IPS-18a (cell line): ENCODE results near the gene MEF2B.

Experiments
- H3K27ac ChIP-seq: one replicate; pipeline ENCODE4 v1.5.1; 2013; ENCODE audit warnings: low read length
- H3K27me3 ChIP-seq: one replicate; pipeline ENCODE4 v1.6.1; 2013; ENCODE audit warnings: mild to moderate bottlenecking, low read length; ENCODE audit not compliant: control insufficient read depth, insufficient read depth
- H3K36me3 ChIP-seq: one replicate; pipeline ENCODE4 v1.6.1; 2013; ENCODE audit warnings: low read depth, low read length; ENCODE audit not compliant: control insufficient read depth
- H3K4me1 ChIP-seq: one replicate; pipeline ENCODE4 v1.6.1; 2013; ENCODE audit warnings: low read depth, low read length; ENCODE audit not compliant: control insufficient read depth
- H3K4me3 ChIP-seq: one replicate; pipeline ENCODE4 v1.5.1; 2013; ENCODE audit warnings: low read length
- H3K9ac ChIP-seq: one replicate; pipeline ENCODE4 v1.6.1; 2013; ENCODE audit warnings: mild to moderate bottlenecking, low read length, moderate library complexity
- H3K9me3 ChIP-seq: one replicate; pipeline ENCODE4 v1.6.1; 2013; ENCODE audit warnings: low read depth, low read length; ENCODE audit not compliant: control insufficient read depth

MEF2B gene

DNA sequence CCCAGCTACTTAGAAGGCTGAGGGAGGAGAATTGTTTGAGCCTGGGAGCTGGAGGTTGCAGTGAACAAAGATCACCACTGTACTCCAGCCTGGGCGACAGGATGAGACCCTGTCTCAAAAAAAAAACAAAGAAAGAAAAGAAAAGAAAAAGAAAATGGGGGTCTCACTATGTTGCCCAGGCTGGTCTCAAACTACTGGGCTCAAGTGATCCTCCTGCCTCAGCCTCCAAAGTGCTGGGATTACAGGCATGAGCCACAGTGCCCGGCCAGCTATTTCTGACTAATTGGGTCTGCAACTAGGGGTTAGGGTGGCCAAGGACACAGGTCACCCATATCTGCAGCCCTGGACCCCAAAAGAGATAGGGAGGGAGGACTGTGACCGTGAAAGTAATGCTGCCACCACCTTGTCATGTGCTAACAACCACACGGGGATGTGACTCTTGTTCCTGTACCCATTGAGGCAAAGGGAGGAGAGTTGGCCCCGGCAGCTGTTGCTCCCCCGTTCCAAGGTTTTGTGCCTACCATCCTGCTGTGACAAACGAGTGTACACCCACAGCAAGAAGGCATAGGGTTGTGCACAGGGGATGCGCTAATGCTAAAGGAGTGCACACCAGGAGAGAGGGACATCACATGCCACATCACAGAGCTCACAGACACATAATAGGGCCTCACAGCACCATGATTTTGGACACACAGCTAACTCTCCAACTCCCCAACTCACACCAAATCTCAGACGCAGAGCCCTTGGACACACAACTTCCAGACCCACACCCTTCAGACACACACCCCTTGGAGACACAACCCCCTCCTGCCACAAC, 619 bp downstream of the MEF2B start:
- H3K9me3 ChIP-seq: no peaks in the 10 kb centered on the region
- H3K36me3 ChIP-seq: no peaks in the 10 kb centered on the region
- no peaks in the 10 kb centered on the region for H3K4me1 ChIP-seq
- H3K9ac ChIP-seq: no peak overlapping the region
- no peak overlapping the region for H3K27ac ChIP-seq
- H3K4me3 ChIP-seq: no peak overlapping the region
- peaks cover 38% of the 10 kb centered on the region for H3K27me3 ChIP-seq

DNA sequence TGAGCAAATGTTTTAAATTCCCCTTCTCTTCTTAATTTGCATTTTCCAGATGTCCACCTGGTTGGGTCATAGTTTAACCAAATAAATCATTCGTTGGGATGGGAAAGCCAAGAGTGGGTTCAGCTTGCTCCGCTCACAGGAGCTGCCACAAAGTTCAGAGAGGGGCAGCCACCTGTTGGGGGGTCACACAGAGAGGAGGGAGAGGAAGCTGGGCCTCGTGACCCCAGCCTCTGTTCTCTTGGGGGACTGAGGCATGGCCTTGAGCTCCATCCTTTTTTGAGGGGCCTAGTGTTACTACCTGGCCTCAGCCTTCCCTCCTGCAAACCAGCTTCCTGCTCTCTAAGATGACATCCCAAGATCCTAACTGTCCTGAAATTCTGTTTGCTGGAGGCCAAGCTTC, 2.5 kb downstream of the MEF2B start:
- H3K4me1 ChIP-seq: no peaks in the 10 kb centered on the region
- no peaks in the 10 kb centered on the region for H3K9me3 ChIP-seq
- no peak overlapping the region for H3K4me3 ChIP-seq
- no peaks in the 10 kb centered on the region for H3K36me3 ChIP-seq
- H3K9ac ChIP-seq: no peak overlapping the region
- H3K27me3 ChIP-seq: peaks cover 38% of the 10 kb centered on the region
- H3K27ac ChIP-seq: no peak overlapping the region

DNA sequence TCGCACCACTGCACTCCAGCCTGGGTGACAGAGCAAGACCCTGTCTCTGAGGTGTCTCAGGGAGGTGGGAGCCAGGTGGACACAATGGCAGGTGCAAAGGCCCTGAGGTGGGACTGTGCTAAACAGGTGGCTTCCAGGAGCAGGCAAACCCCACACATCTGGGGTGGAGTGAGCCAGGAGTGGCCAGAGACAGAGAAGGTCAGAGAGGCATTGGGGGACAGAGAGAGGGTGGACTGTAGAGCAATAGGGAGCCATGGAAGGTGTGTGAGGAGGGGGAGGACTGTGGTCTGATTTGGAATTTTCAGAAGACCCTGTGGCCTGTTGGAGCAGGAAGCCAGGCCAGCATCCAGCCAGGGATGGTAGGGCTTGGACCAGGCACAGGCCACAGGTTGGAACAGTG, 4.7 kb downstream of the MEF2B start:
- H3K27me3 ChIP-seq: peaks cover 24% of the 10 kb centered on the region

DNA sequence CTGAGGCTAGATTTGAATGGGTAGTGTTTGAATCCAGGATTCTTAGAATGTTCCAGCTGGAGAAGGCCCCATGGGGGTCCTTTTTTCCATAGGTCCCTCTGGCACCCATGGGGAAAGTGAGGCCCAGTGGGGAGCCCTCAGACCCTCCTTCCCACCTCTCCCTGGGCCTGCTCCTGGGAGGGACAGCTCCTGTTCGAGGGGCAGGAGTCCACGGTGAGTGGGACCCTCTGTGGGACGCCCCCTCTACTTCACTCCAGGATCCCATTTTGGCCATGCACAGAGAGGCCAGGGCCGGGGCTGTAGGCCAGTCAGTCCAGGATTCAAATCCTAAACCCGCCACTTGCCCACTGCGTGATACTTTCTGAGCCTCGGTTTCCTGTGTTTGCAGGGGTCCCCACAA, 7.6 kb downstream of the MEF2B start:
- H3K27me3 ChIP-seq: no peaks in the 10 kb centered on the region
- H3K4me3 ChIP-seq: no peak overlapping the region
- H3K4me1 ChIP-seq: no peaks in the 10 kb centered on the region
- H3K9ac ChIP-seq: no peak overlapping the region
- H3K9me3 ChIP-seq: no peaks in the 10 kb centered on the region
- H3K36me3 ChIP-seq: no peaks in the 10 kb centered on the region
- H3K27ac ChIP-seq: no peak overlapping the region

More for the DNA sequence above, 4.7 kb downstream of the MEF2B start:
- no peak overlapping the region for H3K4me3 ChIP-seq
- H3K9ac ChIP-seq: no peak overlapping the region
- H3K27ac ChIP-seq: no peak overlapping the region
- H3K4me1 ChIP-seq: no peaks in the 10 kb centered on the region
- H3K36me3 ChIP-seq: no peaks in the 10 kb centered on the region
- H3K9me3 ChIP-seq: no peaks in the 10 kb centered on the region

DNA sequence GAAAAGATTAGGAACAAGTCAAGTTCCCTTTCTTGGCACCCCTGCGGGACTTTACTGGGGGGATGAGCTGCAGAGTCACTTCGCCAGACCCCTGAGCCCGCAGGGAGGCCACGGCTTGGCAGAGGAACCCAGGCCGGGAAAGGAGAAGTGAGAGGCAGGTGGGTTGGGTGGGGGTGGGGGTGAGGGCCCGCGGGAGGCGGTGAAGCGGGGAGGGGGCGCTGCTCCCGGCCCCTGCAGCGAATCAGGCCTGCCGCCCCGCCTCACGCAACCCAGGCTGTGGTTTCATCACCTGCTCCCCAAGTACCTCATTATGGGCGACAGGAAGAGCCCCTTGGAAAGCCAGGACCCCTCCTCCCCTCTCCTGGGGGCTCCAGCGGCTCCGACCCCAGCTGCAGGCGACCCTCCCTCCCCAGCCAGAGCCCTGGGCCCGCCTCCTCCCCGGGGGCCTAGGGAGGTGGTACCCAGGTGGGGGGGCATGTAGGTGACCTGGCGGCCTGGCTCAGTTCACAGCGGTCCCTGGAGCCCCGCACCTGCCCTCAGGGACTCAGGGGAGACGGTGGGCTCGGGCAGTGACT, 9.5 kb downstream of the MEF2B start:
- Histone ChIP-seq H3K9ac (no peak overlapping the region), H3K4me3 (no peak overlapping the region), H3K27ac (no peak overlapping the region), H3K9me3 (no peaks in the 10 kb centered on the region), H3K4me1 (no peaks in the 10 kb centered on the region), H3K36me3 (no peaks in the 10 kb centered on the region), H3K27me3 (no peaks in the 10 kb centered on the region)

DNA sequence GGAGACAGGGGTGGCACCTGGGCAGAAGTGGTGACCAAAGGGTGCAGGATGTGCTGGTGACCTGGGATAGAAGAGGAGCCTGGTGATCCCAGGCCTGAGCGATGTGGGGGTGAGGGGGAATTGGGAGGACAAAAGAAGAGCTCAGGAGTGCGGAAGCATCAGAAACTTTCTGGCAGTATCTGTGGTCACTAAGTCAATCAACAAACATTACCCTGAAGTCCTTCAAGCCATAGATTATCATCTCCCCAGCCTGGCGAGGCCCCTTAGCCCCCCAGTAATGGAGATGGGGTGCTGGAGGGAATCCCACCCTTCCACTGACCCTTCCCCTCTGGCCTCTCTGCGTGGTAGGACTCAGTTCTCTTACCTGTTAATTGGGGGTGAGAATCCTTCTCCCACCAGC, 10.5 kb downstream of the MEF2B start:
- Histone ChIP-seq H3K9ac (no peak overlapping the region), H3K4me1 (no peaks in the 10 kb centered on the region), H3K27ac (no peak overlapping the region), H3K27me3 (no peaks in the 10 kb centered on the region), H3K9me3 (no peaks in the 10 kb centered on the region), H3K4me3 (no peak overlapping the region), H3K36me3 (no peaks in the 10 kb centered on the region)

DNA sequence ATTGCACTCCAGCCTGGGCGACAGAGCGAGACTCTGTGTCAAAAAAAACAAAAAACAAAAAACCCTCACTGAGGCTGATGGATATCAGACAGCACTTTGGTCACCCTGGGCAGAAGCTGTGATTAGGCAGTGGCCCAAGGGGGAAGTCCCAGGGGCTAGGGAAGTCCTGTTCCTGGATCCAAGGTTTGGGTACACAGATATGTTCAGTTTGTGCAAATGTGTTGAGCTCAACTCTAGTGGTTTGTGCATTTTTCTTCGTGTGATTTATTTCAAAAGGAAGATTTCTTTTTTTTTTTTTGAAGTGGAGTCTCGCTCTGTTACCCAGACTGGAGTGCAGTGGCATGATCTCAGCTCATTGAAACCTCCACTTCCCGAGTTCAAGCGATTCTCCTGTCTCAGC, 12.3 kb downstream of the MEF2B start:
- H3K4me1 ChIP-seq: no peaks in the 10 kb centered on the region
- no peak overlapping the region for H3K27ac ChIP-seq
- no peaks in the 10 kb centered on the region for H3K36me3 ChIP-seq
- no peaks in the 10 kb centered on the region for H3K9me3 ChIP-seq
- H3K27me3 ChIP-seq: no peaks in the 10 kb centered on the region
- no peak overlapping the region for H3K9ac ChIP-seq
- no peak overlapping the region for H3K4me3 ChIP-seq

DNA sequence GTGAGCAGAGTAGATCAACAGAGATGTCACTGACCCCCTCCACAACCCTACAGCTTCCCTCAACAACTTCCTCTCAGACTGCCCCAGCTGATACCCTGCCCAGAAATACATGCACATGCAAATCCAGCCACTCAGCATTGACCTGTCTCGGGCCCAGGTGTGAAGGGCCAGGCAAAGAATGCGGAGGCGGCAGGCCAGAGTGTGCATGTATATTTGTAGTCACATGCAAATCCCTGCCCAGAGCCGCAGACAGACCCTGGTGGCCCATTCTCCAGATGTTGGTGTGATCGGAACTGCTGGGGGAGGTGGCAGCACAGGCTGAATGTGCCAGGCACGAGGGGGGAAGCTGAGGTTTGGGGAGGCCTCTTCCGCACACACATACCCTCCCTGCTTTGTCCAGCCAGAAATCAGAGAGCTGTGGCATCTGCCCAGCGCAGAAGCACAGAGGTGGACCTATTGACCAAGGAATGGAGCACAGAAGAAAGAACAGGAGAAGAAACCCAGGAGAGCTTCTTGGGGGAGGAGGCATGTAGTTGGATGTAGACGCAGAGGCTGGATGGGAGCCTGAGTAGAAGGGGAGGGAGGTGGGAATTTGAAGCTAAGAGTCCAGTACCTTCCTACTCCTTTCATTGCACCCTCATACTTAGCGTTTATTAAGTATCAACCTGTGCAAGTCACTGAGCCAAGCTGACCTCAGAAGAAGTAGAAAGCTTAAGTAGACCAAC, 14.4 kb downstream of the MEF2B start:
- H3K9ac ChIP-seq: no peak overlapping the region
- no peaks in the 10 kb centered on the region for H3K36me3 ChIP-seq
- no peak overlapping the region for H3K27ac ChIP-seq
- no peaks in the 10 kb centered on the region for H3K9me3 ChIP-seq
- H3K4me3 ChIP-seq: no peak overlapping the region
- H3K27me3 ChIP-seq: no peaks in the 10 kb centered on the region
- no peaks in the 10 kb centered on the region for H3K4me1 ChIP-seq

DNA sequence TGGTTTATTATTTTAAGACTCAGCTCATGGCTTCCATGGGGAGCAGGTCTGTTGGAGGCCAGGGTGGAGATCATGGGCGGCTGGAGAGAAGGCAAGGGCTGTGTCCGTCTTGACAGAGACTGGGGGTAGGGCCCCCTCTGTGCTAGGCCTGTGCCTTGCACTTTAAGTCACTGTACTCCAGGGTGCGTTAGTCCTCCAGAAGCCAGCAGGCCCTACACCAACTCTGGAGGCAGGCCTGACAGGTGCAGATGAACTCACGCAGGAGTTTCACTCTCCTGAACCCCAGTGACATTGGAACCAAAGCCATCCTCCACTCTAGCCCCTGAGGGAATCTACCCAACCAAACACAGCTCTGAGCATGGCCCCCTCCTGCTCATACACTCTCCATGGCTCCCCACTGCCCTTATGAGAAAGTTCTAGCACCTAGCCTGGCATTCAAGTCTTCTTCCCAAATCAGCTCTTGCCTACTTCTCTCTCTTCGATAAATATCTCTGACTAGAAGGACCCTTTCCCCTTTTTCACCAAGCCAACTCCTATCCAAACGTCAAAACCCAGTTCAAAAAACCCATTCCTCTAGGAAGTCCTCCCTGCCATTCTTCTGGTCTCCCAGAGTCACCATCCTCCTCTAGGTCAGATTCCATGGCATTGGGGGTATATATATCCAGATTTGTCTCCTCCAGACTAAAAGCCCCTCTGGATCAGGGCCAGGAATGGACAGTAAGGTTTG, 15.1 kb downstream of the MEF2B start:
- H3K4me1 ChIP-seq: no peaks in the 10 kb centered on the region
- H3K27ac ChIP-seq: no peak overlapping the region
- H3K36me3 ChIP-seq: no peaks in the 10 kb centered on the region

DNA sequence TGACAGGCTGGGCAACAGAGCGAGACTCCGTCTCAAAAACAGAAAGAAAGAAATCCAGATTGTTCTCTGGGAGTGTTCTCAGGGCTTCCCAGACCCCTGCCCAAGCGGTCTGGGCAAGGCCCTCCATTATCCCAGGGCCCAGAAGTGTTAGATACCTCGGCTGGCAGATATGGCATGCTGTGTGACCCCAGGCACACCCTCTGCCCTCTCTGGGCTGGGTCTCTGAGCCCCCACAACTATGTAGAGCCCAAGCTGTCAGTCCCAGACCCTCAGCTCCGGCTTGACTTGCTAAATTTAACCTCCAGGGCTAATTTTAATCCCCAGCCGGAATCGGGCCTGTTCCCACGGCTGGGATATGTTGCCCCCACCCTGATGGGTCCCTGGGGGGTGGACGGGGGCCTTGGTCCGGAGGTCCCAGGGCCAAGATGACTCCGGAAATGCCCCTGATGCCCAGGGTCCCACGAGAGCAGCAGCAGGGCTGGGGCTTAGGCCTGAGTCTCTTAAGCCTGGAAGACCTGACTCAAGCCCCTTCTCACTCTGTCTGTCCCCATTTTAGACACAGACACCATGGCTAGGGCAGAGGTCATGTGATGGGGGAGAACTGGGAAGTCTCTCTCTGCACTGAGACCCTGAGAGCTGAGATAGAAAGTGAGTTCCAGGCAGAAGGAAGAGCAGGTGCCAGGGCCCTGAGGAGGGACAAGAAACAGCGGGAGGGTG, 17.2 kb downstream of the MEF2B start:
- Histone ChIP-seq H3K27me3 (no peaks in the 10 kb centered on the region), H3K9ac (no peak overlapping the region), H3K9me3 (no peaks in the 10 kb centered on the region), H3K4me1 (no peaks in the 10 kb centered on the region), H3K27ac (no peak overlapping the region), H3K4me3 (no peak overlapping the region), H3K36me3 (no peaks in the 10 kb centered on the region)

More for the DNA sequence above, 15.1 kb downstream of the MEF2B start:
- Histone ChIP-seq H3K9ac (no peak overlapping the region), H3K9me3 (no peaks in the 10 kb centered on the region), H3K27me3 (no peaks in the 10 kb centered on the region), H3K4me3 (no peak overlapping the region)

DNA sequence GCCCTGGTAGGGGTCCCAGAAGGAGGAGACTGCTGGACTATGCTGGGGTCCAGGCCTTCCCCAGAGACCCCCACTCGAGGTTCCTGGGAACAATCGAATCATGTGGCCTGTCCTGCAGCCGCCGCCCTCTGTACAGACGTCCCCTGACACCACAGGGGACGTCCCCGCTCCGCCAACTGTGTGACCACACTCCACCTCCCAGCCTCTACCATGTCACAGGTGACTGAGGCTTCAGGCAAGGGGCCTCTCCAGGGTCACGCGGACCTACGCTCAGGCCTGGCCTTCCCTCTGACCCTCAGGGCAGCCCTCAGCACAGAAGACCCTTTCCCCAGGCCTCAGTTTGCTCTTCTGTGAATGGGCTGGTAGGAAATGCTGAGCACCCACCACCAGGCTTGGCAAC, 18.6 kb downstream of the MEF2B start:
- Histone ChIP-seq H3K9ac (no peak overlapping the region), H3K4me3 (no peak overlapping the region), H3K4me1 (no peaks in the 10 kb centered on the region), H3K36me3 (no peaks in the 10 kb centered on the region), H3K27me3 (no peaks in the 10 kb centered on the region), H3K27ac (no peak overlapping the region), H3K9me3 (no peaks in the 10 kb centered on the region)
